Measurements from ENCODE around the gene KBTBD12.

KBTBD12 gene

DNA sequence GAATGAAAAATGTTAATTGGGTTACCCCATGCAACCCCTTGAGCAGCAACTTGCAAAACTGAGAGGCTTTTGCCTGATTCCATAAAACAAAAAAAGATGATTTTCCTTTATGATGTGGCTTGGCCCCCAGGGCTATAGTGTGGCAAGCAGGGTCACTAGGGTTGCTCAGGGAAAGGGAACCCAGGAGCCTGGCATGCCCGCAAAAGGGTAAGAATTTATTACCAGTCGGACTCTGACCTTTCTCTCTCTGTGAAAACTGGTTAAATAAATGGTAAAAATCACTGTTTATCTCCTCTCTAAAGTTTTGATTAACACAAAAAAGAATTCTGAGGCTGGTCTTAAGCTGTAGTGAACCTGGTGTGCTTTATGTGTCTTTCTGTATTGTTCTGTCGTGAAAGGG, 99.5 kb downstream of the KBTBD12 start:
- no peak for DNase-seq (ENCODE audit: low spot score)

- no peak for DNase-seq (ENCODE audit: low spot score)
Measured at GRCh38 chr3:128016502-128016901, 101.5 kb downstream of the KBTBD12 start.

DNA sequence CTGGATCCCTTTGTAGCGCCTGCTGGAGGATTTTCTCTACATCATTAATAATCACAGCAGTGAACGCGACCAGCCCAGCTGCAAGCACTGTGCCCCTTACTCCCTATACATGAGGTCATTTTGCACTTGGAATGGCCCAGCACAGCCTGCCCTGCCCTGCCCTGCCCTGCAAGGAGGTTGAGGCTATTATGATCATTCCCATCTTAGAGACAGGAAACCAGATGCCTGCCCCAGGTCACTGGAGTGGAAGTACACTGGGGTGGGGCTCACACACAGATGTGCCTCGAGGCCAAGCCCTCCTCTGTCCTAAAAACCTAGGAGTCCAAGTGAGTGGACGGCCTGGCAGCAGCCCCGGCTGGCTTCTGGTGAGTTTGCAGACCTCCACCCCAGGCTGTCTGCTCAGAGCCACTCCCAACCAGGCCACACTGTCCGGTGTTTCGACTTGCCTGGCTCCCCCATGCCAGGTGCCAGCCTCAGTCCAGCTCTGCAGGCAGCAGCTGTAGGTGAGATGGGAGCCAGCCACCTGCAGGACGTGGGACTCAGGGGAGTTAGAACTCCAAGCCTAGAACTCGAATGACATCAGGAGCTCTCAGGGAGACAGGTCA, 106.8 kb downstream of the KBTBD12 start:
- DNase-seq (ENCODE audit: low spot score): no peak

DNA sequence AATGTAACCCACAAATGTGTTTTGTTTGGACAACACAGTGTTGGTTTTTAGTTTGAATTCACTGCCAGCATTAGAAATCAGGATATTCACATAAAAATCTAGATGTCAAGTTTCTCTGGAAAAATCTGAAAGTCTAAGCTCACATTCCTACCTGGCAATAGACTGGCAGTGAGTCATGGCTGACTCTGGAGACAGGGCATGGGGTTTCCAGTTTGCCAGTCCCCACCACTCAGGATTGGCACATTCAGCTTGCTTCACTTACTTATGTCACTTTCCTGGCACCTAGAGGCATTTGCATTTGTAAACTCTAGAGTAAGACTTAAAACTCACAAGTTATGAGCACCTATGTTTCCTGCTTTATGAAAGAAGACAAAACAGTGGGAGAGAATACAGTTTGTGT, 118.1 kb downstream of the KBTBD12 start:
- DNase-seq (ENCODE audit: low spot score): peak; percentile 60

DNA sequence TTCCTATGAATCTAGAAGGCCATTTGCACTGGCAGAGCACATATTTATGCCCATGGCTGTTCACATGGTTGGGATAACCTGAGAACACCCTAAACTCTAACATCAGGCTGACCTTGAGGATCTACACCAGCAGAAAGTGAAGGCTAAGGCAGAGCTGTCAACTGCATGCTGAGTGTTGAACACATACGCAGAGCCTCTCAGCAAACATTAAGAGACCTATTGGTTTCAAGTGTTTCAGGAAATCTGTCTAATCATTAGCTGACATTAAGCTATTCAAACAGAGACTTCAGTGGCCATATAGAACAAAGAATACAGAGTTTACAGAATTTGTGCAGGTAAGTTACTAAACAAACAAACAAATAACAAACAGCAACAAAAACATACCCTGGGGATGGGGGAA, 121.1 kb downstream of the KBTBD12 start:
- no peak for DNase-seq (ENCODE audit: low spot score)
